OCI-M2 (cell line): ENCODE measurements around the gene BRD7.

Experiments used
- DNase-seq: peaks from one replicate; lab custom pipeline; 2025; ENCODE audit not compliant: unreplicated experiment; lab: John Stamatoyannopoulos, UW

BRD7 gene

GRCh38 chr16:50390371-50390771 is 21.6 kb upstream of the BRD7 start:
- DNase-seq, result no peak

- DNase-seq, result no peak
Measured at GRCh38 chr16:50389900-50390299, 21.1 kb upstream of the BRD7 start.

GRCh38 chr16:50388496-50388895 is 19.7 kb upstream of the BRD7 start:
- no peak for DNase-seq

- DNase-seq, result no peak
Measured at GRCh38 chr16:50386774-50387173, 18.0 kb upstream of the BRD7 start.

DNA sequence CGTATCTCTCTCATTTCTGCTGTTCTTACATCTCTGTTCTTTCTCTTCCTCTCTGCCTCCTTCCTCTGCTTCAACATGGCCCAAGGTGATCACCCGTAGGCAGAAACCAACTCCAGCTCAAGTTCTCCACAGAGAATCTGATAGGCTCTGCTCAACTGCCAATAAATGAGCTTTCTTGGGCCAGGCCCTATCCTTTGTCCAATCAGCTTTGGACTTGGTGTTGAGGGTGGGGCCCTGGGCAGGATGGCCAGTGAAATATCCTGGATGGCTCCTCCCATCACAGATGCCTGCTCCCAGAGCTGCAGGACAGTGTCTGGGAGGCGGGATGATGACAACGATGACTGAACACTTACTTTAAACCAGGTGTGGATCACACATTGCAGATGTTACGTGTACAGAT is 17.4 kb upstream of the BRD7 start:
- no peak for DNase-seq

GRCh38 chr16:50384500-50385135 is 15.8 kb upstream of the BRD7 start:
- DNase-seq, result no peak

DNA sequence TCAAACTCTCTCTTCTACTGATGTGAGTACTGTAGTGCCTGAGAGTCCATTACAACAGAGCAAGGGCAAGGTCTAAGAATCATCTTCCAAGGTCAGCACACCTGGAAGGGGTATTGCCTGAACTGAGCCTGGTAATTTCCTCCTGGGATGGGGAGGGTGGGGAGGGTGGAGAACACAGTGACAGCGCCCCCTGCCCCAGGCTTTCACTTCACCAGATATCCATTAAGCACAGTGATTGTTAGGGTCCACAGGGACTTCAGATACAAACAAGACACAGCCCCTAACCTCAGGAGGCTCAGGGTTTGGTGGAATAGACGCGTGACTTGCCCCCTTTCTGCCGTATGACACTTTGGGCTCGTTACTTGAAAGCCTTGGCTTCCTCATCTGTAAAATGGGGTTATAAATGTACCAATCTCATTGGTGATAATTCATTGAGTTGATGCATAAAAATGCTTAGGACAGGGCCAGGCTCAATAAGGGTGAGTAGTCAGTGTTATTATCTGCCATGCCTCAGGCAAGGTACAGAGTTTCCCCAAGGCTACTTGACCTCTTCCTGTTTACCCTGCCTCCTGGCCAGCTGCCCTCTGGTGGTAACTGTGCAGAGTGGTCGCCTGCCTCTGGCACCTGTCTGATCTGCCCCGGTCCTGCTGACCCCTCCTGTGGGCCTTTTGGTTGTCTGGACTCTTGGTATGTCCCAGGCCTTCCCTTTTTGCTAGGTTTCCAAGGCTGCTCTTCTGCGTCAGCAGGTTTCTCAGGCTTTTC is 13.1 kb upstream of the BRD7 start:
- DNase-seq, result no peak

DNA sequence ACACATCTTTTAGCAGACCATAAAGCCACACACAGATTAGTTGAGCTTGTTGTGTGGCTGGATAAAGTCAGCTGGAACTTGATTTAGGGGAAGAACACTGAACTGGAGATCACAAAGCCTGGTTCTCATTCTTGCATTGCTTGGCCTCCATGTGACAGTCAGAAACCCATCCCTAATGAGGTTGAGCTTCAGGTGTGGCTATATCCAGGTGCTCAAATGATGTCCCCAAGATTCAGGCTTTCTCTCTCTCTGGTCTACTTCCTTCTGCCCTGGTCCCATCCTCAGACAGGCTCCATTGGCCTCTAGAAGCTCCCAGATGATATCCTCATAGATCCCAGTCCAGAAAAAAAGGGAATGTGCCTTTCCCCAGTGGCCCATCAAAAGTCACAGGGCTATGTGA is 9.6 kb upstream of the BRD7 start:
- no peak for DNase-seq

- DNase-seq, result no peak
Measured at GRCh38 chr16:50377001-50377400, 8.2 kb upstream of the BRD7 start.

- DNase-seq, result no peak
Measured at GRCh38 chr16:50373780-50374179, 5.0 kb upstream of the BRD7 start.

GRCh38 chr16:50373345-50373701 is 4.5 kb upstream of the BRD7 start:
- DNase-seq, result no peak

DNA sequence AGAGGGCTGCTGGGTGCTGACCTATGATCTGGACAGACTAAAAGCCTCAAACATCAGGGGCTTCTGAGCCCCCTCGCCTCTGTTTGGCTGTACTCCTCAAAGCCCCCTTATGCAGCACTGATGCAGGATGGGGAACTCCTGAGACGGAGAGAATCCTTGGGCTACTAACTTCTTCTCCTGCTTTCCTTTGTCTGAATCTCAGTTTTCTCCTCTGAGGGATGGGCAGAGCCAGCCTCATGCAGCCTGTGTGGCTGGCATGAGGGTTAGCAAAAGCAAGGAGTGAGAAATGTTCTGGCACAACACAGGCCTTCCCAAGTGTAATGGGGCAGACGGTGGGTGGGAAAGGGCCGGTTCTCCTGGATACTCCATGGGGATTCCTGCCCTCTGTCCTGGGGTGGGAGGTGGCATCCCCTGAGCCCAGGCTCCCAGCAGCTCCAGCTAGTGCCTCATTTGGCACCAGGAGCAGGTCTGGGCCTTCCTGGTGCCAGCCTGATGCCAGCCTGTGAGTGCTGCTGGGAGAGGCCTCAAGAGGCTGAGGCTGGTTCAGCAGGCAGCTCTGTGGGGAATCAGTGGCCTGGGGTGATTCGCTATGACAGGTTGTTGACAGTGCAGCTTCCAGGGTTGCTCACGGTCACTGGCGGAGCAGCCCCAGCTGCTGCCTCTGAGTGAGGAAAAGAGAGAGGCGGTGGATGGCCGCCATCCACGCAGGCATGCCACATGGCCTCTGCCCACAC is 4.0 kb upstream of the BRD7 start:
- DNase-seq, result no peak

GRCh38 chr16:50371936-50372595 is 3.3 kb upstream of the BRD7 start:
- DNase-seq, result no peak

- DNase-seq, result no peak
Measured at GRCh38 chr16:50371036-50371716, 2.4 kb upstream of the BRD7 start.

GRCh38 chr16:50369133-50369804 is 481 bp upstream of the BRD7 start:
- DNase-seq, result no peak

DNA sequence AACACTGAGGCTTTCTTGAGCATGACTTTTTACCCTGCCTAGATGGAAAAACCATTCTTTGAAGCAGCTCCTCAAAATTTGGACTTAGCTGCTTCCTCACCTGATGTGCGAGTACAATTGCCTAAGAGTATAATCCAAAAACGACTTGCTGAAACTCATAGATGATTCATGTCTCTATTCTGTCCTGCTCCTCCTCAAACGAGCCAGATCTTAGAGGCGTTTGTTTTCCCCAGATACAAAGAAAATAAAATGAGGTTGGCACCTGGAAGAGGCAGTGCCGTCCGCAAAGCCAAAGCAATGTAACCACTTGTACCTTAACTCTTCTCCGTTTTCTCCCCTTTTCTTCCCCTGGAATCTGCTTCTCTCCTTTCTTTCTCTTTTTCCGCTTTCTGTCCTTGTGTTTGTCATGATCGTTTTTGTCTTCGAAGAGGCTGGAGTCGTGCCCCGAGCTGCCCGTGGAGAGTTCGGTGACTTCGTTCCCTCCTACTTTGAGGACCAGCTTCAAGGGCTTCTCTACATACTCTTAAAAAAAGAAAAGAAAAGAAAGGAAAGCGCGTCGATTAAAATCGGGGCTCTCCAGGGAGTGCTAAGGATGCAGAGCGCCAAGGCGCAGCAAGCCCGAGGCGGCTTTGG is 895 bp downstream of the BRD7 start:
- no peak for DNase-seq

GRCh38 chr16:50365791-50366575 is 2.8 kb downstream of the BRD7 start:
- no peak for DNase-seq

DNA sequence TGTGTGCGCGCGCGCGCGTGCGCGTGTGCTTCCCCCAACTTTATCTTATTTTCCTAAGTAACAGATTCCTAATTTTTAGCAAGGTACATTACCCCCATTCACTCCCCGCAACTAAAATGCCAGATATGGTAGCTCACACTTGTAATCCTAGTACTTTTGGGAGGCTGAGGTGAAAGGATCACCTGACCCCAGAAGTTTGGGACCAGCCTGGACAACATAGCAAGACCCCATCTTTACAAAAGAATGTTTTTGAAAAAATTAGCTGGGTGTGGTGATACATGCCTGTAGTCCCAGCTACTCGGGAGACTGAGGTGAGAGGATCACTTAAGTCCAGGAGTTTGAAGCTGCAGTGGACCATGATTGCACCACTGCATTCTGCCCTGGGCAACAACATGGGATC is 5.1 kb downstream of the BRD7 start:
- no peak for DNase-seq

DNA sequence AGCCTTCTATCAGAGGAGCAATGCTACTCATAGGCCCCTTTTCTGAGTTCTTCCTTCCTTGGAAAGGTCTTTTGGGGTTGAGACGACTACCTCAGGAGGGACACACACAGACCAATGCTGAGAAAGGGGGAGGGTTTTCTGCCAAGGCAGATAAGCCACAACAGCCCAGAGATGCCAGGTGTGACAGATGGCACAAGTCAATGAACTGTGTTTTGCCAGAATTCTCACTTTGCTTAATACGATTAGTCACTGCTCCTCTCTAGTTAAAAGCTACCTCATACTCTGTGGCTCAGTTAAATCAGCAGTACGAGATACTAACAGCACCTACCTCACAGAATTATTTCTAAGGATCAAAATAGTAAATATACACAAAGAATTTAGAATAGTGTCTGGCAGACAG is 8.0 kb downstream of the BRD7 start:
- no peak for DNase-seq
